Epithelial cell of esophagus (primary cell): ENCODE results near the gene SIL1.

Experiments
- DNase-seq: peaks from one replicate; pipeline ENCODE4 v3.0.0; 2010; ENCODE audit warnings: low read depth
- H3K4me3 ChIP-seq: 2 replicates; pipeline ENCODE4 v1.5.1; 2011; ENCODE audit warnings: mild to moderate bottlenecking, low read length, control low read depth
- TF ChIP-seq, protein P1 (sequence below): IDR thresholded peaks from 2 replicates; pipeline ENCODE4 v1.5.1; 2011; ENCODE audit warnings: low read depth, mild to moderate bottlenecking, low read length, control low read depth, inconsistent platforms; ENCODE audit not compliant: insufficient read depth; ENCODE audit errors: missing control alignments

The SIL1 gene

DNA sequence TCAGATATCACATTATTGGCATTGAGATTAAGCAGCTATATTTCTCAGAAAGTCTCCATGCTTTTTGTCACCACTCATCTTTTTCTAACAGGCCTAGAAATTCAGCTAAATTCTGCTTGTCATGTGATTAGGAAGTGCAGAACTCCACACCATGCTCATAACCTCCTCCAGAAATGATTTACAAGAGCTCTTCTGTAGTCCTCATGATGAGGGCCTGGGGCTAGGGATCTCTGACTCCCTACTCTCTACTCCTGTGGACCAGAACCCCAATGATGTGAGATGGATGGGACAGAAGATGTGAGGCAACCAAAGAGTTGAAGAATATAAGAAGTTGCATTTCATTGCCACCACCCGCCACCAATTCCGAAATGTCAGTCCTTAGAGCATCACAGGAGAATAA, 16.5 kb upstream of the SIL1 start:
- no peak for DNase-seq
- H3K4me3 ChIP-seq, result no peak overlapping the region
- TF ChIP-seq, protein P1, sequence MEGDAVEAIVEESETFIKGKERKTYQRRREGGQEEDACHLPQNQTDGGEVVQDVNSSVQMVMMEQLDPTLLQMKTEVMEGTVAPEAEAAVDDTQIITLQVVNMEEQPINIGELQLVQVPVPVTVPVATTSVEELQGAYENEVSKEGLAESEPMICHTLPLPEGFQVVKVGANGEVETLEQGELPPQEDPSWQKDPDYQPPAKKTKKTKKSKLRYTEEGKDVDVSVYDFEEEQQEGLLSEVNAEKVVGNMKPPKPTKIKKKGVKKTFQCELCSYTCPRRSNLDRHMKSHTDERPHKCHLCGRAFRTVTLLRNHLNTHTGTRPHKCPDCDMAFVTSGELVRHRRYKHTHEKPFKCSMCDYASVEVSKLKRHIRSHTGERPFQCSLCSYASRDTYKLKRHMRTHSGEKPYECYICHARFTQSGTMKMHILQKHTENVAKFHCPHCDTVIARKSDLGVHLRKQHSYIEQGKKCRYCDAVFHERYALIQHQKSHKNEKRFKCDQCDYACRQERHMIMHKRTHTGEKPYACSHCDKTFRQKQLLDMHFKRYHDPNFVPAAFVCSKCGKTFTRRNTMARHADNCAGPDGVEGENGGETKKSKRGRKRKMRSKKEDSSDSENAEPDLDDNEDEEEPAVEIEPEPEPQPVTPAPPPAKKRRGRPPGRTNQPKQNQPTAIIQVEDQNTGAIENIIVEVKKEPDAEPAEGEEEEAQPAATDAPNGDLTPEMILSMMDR, result no peak

DNA sequence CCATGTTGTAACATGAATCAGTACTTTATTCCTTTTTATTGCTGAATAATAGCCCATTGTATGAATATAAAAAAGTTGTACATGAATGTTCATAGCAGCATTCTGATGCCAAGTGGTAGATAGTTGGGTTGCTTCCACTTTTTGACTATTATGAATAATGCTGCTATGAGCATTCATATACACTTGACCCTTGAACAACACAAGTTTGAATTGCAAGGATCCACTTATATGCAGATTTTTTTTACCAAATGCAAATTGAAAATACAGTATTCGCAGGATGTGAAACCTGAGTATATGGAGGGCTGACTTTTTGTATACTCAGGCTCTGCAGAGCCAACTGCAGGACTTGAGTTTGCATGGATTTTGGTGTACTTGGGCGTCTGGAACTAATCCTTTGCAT, 14.7 kb upstream of the SIL1 start:
- DNase-seq, result no peak
- no peak overlapping the region for H3K4me3 ChIP-seq
- TF ChIP-seq, protein P1, result no peak

DNA sequence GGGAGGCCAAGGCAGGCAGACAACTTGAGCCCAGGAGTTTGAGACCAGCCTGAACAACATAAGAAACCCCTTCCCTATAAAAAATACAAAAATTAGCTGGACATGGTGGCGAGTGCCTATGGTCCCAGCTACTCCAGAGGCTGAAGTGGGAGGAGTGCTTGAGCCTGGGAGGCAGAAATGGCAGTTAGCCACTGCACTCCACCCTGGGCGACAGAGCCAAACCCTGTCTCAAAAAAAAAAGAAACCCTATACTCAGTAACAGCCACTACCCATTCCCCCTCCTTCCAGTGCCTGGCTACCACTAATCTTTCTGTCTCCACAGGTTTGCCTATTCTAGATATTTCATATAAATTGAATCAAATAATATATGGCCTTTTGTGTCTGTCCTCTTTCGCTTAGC, 14.3 kb upstream of the SIL1 start:
- TF ChIP-seq, protein P1, result no peak
- no peak overlapping the region for H3K4me3 ChIP-seq
- DNase-seq, result no peak

DNA sequence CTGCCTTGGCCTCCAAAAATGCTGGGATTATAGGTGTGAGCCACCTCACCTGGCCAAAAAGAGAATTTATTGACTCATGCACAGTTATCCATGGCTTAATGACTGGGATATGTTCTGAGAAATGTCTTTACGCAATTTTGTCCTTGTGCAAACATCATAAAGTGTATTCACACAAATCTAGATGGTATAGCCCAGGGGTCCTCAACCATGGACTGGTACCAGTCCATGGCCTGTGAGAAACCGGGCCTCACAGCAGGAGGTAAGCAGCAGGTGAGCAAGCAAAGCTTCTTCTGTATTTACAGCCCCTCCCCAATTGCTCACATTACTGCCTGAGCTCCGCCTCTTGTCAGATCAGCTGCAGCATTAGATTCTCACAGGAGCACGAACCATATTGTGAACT, 12.4 kb upstream of the SIL1 start:
- TF ChIP-seq, protein P1, result no peak
- H3K4me3 ChIP-seq, result no peak overlapping the region
- no peak for DNase-seq

DNA sequence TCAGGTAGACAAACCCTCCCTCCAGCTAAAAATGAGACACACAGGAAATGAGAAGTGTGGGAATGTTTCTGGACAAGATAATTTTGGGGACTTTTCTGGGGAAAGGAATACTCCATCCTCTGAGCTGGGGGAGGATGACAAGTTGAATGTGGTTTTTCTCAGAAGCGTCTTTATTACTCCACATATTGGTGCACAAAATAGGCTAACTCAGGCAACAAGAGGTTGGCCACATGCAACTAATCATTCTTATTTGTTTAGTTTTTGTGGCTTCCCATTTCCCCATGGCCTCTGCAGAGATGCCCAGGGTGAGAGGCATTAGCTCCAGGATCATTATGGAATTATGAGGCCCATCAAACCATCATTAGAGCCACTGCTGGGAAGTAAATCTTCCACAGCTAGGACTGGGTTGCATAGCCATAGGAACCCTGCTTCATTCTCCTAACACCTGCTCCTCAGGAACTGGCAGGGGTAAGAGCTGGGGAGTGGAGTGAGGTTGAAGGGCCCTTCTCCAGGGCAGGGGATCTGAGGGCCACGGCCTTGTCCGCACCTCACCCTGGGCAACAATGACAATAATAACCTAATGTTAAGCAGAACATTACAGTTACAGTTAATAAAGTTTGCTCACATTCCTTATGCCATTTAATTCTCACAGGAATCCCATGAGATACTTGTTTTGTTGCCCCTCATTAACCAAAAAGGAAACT, 9.3 kb upstream of the SIL1 start:
- H3K4me3 ChIP-seq, result no peak overlapping the region
- TF ChIP-seq, protein P1, result no peak
- no peak for DNase-seq

DNA sequence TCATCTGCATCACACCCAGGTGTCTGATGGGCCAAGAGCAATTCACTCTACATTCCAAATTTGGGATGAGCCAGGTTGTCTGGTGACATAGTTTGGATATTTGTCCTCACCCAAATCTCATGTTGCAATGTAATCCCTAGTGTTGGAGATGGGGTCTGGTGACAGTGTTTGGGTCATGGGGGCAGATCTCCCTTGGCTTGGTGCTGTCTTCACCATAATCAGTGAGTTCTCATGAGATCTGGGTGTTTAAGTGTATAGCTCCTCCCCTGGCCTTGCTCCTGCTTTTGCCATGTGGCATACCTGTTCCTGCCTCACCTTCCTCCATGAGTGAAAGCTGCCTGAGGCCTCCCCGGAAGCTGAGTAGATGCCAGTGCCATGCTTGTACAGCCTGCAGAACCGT, 7.4 kb upstream of the SIL1 start:
- TF ChIP-seq, protein P1, result no peak
- no peak overlapping the region for H3K4me3 ChIP-seq

DNA sequence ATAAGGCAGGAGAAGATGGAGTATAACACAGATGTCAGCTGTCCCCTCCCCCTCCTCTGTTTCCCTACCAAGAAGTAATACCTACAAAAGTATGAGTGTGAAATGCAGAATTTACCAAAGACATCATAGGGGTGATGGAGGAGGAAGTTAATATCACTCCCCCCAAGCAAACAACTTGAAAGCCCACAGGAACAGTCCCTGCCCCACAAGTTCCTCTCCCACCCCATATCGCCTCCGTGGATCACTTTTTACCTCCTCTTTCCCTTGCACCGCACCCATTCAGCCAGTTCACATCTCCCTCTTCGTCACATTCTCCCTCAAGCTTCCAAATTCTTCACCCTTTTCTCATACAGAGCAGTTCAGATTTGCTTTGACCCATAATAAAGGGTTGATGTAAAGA, 7.0 kb upstream of the SIL1 start:
- no peak overlapping the region for H3K4me3 ChIP-seq
- TF ChIP-seq, protein P1, result no peak
- DNase-seq, result no peak

More for the DNA sequence above, 7.4 kb upstream of the SIL1 start:
- DNase-seq, result no peak
